IMR-90 (cell line): ENCODE data around the gene BET1.

Source experiments
- CEBPB ChIP-seq: IDR thresholded peaks from 2 replicates; pipeline ENCODE4 v1.6.1; 2012; ENCODE audit warnings: low read depth, low read length, improper control_type of control experiment
- FOS ChIP-seq: fragments of 150-350 bp; IDR thresholded peaks from 2 replicates; pipeline ENCODE4 v1.6.1; 2016; ENCODE audit warnings: low read depth, low read length
- MAFK ChIP-seq: IDR thresholded peaks from 2 replicates; pipeline ENCODE4 v1.6.1; 2012; ENCODE audit warnings: low read depth, low read length, improper control_type of control experiment
- POLR2A ChIP-seq: IDR thresholded peaks from 2 replicates; pipeline ENCODE4 v1.6.1; 2012; ENCODE audit warnings: mild to moderate bottlenecking, low read depth, low read length
- RAD21 ChIP-seq: IDR thresholded peaks from 2 replicates; pipeline ENCODE4 v1.6.1; 2012; ENCODE audit warnings: low read length, improper control_type of control experiment
- RCOR1 ChIP-seq: IDR thresholded peaks from 2 replicates; pipeline ENCODE4 v1.6.1; 2012; ENCODE audit warnings: mild to moderate bottlenecking, low read length, improper control_type of control experiment; ENCODE audit not compliant: insufficient replicate concordance
- RFX5 ChIP-seq: IDR thresholded peaks from 2 replicates; pipeline ENCODE4 v1.8.0; 2012; ENCODE audit warnings: low read depth, mild to moderate bottlenecking, low read length, moderate library complexity
- SMC3 ChIP-seq: fragments of 150-350 bp; IDR thresholded peaks from 2 replicates; pipeline ENCODE4 v1.6.1; 2016; ENCODE audit warnings: low read depth, mild to moderate bottlenecking, antibody characterized with exemption, low read length, moderate library complexity
- TF ChIP-seq, protein P1 (sequence below): conservative IDR thresholded peaks from 2 replicates; pipeline ENCODE4 v1.5.1; 2012; ENCODE audit warnings: mild to moderate bottlenecking, low read depth, low read length, improper control_type of control experiment
- TF ChIP-seq, protein P2 (sequence below): fragments of 150-350 bp; IDR thresholded peaks from 2 replicates; pipeline ENCODE4 v1.6.1; 2017; ENCODE audit warnings: mild to moderate bottlenecking, antibody characterized with exemption, low read length, low read depth

DNA sequence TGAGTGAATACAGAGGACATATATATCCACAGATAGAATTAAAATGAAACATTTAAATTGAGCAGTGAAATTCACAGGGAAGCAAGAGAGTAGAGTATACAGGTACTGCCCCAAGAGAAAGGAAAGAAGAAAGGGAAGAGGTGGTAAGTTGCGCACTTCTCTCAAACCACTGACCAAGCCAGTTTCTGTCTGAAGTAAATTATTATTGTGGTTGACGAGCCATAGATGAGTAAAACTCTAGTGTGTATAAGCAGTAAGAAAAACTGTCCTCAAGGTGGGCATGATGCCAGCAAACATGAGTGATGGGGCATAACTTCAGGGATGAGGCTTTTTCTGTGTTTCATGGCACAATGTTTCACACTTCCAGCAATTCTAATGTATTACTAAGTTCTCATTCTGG, 4.4 kb upstream of the BET1 start:
- TF ChIP-seq, protein P1, sequence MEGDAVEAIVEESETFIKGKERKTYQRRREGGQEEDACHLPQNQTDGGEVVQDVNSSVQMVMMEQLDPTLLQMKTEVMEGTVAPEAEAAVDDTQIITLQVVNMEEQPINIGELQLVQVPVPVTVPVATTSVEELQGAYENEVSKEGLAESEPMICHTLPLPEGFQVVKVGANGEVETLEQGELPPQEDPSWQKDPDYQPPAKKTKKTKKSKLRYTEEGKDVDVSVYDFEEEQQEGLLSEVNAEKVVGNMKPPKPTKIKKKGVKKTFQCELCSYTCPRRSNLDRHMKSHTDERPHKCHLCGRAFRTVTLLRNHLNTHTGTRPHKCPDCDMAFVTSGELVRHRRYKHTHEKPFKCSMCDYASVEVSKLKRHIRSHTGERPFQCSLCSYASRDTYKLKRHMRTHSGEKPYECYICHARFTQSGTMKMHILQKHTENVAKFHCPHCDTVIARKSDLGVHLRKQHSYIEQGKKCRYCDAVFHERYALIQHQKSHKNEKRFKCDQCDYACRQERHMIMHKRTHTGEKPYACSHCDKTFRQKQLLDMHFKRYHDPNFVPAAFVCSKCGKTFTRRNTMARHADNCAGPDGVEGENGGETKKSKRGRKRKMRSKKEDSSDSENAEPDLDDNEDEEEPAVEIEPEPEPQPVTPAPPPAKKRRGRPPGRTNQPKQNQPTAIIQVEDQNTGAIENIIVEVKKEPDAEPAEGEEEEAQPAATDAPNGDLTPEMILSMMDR, result no peak
- TF ChIP-seq FOS (no peak), MAFK (no peak), CEBPB (no peak), POLR2A (no peak), RFX5 (no peak), RAD21 (no peak), RCOR1 (no peak), SMC3 (no peak)
- TF ChIP-seq, protein P2, sequence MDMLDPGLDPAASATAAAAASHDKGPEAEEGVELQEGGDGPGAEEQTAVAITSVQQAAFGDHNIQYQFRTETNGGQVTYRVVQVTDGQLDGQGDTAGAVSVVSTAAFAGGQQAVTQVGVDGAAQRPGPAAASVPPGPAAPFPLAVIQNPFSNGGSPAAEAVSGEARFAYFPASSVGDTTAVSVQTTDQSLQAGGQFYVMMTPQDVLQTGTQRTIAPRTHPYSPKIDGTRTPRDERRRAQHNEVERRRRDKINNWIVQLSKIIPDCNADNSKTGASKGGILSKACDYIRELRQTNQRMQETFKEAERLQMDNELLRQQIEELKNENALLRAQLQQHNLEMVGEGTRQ, result no peak
